Measurements from ENCODE around the gene PSMG3.
"Not testable (repeated sequence)": the region's sequence is repeated elsewhere in the genome, so short reads cannot be mapped to it uniquely, and the experiment has no call there.

The PSMG3 gene

GRCh38 chr7:1596181-1597043 is 26.6 kb upstream of the PSMG3 start:
- no peak for DNase-seq

GRCh38 chr7:1595636-1596035 is 25.8 kb upstream of the PSMG3 start:
- no peak for DNase-seq

- DNase-seq = no peak
Observed at GRCh38 chr7:1595027-1595426, 25.2 kb upstream of the PSMG3 start.

- DNase-seq = no peak
Observed at GRCh38 chr7:1593904-1594421, 24.1 kb upstream of the PSMG3 start.

GRCh38 chr7:1593091-1593866 is 23.4 kb upstream of the PSMG3 start:
- DNase-seq = no peak

- no peak for DNase-seq
Observed at GRCh38 chr7:1592299-1592871, 22.6 kb upstream of the PSMG3 start.

- DNase-seq = no peak
Observed at GRCh38 chr7:1591876-1592275, 22.0 kb upstream of the PSMG3 start.

- no peak for DNase-seq
Observed at GRCh38 chr7:1591396-1591795, 21.6 kb upstream of the PSMG3 start.

- DNase-seq = no peak
Observed at GRCh38 chr7:1590887-1591286, 21.1 kb upstream of the PSMG3 start.

GRCh38 chr7:1590476-1590875 is 20.6 kb upstream of the PSMG3 start:
- DNase-seq = no peak

GRCh38 chr7:1588978-1589377 is 19.1 kb upstream of the PSMG3 start:
- no peak for DNase-seq

GRCh38 chr7:1587738-1588137 is 17.9 kb upstream of the PSMG3 start:
- no peak for DNase-seq

GRCh38 chr7:1586827-1587705 is 17.2 kb upstream of the PSMG3 start:
- no peak for DNase-seq

GRCh38 chr7:1586126-1586826 is 16.4 kb upstream of the PSMG3 start:
- no peak for DNase-seq

- no peak for DNase-seq
Observed at GRCh38 chr7:1585142-1585981, 15.5 kb upstream of the PSMG3 start.

- no peak for DNase-seq
Observed at GRCh38 chr7:1584700-1585099, 14.9 kb upstream of the PSMG3 start.

- DNase-seq = not testable (repeated sequence)
Observed at GRCh38 chr7:1583241-1583930, 13.6 kb upstream of the PSMG3 start.

- no peak for DNase-seq
Observed at GRCh38 chr7:1580422-1581030, 10.7 kb upstream of the PSMG3 start.

Measured in cerebellar nuclear complex (tissue), 1 donor.